ENCODE results near the gene CERS4.
"Not testable (repeated sequence)": the region's sequence is repeated elsewhere in the genome, so short reads cannot be mapped to it uniquely, and the experiment has no call there.

CERS4 gene

GRCh38 chr19:8241646-8242045 is 32.5 kb downstream of the CERS4 start:
- DNase-seq (ENCODE audit: low read depth in 1 of 2, low spot score in 1 of 2): no peak

- no peak for DNase-seq (ENCODE audit: low read depth in 1 of 2, low spot score in 1 of 2)
Observed at GRCh38 chr19:8242211-8242821, 33.1 kb downstream of the CERS4 start.

GRCh38 chr19:8243146-8243545 is 34.0 kb downstream of the CERS4 start:
- no peak for DNase-seq (ENCODE audit: low read depth in 1 of 2, low spot score in 1 of 2)

DNA sequence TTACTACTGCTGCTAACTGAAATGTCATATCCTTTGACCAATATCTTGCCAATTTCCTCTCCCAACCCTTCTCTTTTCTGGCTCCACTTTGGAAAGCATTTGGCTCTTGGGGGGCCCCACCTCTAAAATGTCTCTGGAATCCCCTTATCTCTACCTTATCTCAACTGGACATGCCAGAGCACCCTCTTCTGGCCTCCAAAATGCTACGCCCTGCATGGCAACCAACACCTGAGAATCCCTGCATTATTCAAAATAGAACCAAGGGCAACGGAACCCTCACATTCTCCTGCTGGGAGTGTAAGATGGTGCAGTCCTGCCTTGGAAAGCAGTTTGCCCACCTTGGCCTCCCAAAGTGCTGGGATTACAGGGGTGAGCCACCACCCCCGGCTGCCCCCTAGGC is 35.3 kb downstream of the CERS4 start:
- DNase-seq (ENCODE audit: low read depth in 1 of 2, low spot score in 1 of 2): no peak

DNA sequence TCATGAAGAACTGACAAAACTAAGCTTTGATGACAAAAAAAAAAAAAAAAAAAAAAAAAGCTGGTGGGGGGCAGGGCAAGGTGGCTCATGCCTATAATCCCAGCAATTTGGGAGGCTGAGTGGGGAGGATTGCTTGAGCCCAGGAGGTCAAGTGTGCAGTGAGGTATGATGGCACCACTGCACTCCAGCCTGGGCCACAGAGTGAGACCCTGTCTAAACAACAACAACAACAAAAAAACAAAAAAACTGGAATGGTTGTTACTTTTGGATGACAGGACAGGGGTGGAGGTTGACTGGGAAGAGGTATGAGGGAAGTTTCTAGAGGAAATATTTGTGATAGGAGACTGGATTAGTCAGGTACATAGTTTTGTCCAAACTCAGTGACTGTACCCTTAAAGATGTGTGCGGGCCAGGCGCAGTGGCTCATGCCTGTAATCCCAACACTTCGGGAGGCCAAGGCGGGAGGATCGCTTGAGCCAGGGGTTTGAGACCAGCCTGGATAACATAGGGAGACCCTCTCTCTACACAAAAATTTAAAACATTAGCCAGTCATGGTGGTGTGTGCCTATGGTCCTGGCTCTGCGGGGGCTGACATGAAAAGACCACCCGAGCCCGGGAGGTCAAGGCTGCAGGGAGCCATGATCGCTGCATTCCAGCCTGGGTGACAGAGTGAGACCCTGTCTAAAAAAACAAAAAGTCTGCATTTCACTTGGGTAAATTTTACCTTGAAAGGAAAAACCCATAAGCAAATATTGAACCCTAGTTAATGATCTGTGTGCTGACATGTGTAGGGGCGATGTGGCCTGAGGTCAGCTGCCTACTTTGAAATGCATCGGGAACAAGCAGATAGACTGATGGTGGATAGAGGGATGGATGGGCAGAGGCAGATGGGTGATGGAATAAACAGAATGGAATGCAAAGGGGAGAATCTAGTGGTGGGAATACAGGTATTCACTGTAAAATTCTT is 37.0 kb downstream of the CERS4 start:
- DNase-seq (ENCODE audit: low read depth in 1 of 2, low spot score in 1 of 2): no peak

GRCh38 chr19:8247129-8247890 is 38.1 kb downstream of the CERS4 start:
- not testable (repeated sequence) for DNase-seq (ENCODE audit: low read depth in 1 of 2, low spot score in 1 of 2)

DNA sequence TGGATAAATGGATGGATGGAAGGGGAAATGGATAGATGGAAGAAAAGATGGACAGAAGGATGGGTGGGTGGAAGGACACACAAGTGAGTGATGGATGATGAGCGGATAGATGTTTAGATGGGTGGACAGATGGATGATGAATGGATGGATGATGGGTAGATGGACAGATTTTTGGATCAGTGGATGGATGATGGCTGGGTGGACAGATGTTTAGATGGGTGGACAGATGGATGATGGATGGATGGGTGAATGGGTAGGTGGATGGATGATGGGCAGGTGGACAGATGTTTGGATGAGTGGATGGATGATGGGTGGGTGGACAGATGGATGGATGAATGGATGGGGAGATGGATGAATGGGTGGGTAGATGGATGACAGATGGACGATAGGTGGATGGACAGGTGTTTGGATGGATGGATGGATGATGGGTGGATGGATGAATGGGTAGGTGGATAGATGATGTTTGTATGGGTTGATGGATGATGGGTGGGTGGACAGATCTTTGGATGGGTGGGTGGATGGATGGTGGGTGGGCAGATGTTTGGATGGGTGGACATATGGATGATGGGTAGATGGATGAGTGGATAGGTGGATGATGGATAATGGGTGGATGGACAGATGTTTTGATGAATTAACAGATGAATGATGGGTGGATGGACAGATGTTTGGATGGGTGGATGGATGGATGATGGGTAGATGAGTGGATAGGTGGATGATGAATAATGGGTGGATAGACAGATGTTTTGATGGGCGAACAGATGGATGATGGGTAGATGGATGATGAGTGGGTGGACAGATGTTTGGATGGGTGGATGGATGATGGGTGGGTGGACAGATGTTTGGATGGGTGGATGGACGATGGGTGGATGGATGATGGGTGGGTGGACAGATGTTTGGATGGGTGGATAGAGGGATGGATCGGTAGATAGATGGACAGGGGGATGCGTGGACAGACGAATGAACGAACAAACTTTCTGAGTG is 39.5 kb downstream of the CERS4 start:
- DNase-seq (ENCODE audit: low read depth in 1 of 2, low spot score in 1 of 2): no peak

DNA sequence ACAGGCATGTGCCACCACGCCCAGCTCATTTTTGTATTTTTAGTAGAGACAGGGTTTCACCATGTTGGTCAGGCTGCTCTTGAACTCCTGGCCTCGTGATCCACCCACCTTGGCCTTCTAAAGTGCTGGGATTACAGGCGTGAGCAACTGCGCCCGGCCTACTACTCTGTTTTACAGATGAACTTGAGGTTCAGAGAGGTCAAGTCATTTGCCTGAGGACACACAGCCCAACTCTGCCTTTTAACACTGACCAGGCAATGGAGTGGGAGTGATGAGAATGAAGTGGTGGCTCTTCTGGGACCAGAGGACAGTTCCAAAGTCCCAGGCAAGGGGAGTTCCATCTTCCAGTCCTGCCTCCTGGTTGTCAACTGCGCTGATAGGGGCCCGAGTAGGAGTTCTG is 41.4 kb downstream of the CERS4 start:
- DNase-seq (ENCODE audit: low read depth in 1 of 2, low spot score in 1 of 2): no peak

DNA sequence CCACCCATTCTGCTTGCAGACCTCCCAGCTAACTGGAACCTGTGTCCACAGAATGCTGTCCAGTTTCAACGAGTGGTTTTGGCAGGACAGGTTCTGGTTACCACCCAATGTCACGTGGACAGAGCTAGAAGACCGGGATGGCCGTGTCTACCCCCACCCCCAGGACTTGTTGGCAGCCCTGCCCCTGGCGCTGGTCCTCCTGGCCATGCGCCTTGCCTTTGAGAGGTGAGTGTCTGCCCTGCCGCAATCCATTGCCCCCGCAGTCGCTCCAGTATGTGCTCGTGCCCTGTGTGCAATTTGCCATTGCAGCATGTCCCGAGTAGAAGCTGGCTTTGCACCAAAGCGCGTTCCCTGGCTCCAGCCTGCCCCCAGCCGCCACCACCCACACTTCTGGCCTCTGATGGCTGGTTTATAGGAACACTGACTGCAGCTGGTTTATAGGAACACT is 41.9 kb downstream of the CERS4 start:
- DNase-seq (ENCODE audit: low read depth in 1 of 2, low spot score in 1 of 2): no peak

DNA sequence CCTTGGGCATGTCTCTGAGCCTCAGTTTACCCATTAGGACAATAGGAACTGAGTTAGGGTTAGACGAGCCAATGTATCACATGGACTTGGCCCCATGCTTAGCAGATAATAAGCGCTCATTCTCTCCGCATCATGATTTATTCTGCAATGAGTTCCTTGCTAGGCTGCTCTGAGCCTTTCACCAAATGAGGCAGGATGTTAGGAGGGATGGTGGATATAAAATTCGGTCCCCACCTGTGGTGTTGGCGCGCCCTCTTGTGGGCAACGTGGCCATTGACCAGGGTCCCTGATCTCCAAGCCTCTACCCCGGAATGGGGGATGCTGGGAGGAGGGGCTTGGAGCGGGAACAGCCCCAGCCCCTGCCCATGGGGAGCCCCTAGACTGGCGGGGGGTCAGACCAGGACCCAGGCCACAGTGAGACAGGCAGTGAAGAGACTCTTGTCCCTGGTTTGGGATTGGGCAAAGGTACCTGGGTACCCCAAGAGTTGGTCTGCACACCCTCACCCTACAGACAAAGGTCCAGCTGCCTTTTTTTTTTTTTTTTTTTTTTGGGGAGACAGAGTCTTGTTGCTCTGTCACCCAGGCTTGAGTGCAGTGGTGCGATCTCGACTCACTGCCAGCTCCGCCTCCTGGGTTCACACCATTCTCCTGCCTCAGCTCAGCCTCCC is 43.9 kb downstream of the CERS4 start:
- DNase-seq (ENCODE audit: low read depth in 1 of 2, low spot score in 1 of 2): peak; percentile 70 to 76

DNA sequence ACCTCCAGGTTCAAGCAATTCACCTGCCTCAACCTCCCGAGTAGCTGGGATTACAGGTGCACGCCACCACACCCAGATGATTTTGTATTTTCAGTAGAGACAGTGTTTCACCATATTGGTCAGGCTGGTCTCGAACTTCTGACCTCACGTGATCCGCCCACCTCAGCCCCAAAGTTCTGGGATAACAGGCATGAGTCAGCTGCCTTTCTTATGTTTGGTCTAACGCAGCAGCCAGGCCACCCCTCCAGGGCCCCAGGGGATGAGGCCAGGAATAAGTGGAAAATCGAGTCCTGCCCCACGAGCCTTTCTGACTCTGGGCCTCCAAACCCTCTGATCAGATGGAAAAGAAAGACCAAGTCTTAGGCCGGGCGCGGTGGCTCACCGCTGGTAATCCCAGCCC is 44.5 kb downstream of the CERS4 start:
- no peak for DNase-seq (ENCODE audit: low read depth in 1 of 2, low spot score in 1 of 2)

DNA sequence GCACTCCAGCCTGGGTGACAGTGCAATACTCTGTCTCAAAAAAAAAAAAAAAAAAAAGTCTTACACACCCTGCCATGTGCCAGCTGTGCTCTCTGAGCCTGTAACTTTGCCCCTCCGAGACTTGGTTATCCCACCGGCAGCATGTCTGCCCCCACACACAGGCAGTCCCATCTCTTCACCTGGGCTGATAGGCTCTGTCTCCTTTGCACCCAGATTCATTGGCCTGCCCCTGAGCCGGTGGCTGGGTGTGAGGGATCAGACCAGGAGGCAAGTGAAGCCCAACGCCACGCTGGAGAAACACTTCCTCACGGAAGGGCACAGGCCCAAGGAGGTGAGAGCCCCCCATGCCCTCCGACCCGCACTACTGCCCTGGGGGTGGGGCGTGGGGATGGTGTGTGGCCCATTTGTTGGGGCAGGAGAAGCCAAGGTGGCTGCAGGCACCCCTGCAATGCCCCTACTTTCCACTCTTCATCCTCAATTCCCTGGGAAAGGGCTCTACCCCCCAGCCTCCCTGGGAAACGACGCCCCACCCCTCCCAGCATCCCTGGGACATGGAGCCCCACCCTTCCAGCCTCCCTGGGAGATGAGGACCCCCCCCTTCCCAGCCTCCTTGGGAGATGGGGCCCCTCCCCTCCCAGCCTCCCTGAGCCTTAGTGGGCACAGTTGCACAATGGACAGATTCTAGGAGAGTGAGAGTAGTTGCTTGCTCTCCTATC is 45.3 kb downstream of the CERS4 start:
- DNase-seq (ENCODE audit: low read depth in 1 of 2, low spot score in 1 of 2): no peak

- no peak for DNase-seq (ENCODE audit: low read depth in 1 of 2, low spot score in 1 of 2)
Observed at GRCh38 chr19:8255426-8256125, 46.4 kb downstream of the CERS4 start.

- DNase-seq (ENCODE audit: low read depth in 1 of 2, low spot score in 1 of 2): no peak
Observed at GRCh38 chr19:8256276-8257051, 47.3 kb downstream of the CERS4 start.

- no peak for DNase-seq (ENCODE audit: low read depth in 1 of 2, low spot score in 1 of 2)
Observed at GRCh38 chr19:8257052-8257443, 47.9 kb downstream of the CERS4 start.

DNA sequence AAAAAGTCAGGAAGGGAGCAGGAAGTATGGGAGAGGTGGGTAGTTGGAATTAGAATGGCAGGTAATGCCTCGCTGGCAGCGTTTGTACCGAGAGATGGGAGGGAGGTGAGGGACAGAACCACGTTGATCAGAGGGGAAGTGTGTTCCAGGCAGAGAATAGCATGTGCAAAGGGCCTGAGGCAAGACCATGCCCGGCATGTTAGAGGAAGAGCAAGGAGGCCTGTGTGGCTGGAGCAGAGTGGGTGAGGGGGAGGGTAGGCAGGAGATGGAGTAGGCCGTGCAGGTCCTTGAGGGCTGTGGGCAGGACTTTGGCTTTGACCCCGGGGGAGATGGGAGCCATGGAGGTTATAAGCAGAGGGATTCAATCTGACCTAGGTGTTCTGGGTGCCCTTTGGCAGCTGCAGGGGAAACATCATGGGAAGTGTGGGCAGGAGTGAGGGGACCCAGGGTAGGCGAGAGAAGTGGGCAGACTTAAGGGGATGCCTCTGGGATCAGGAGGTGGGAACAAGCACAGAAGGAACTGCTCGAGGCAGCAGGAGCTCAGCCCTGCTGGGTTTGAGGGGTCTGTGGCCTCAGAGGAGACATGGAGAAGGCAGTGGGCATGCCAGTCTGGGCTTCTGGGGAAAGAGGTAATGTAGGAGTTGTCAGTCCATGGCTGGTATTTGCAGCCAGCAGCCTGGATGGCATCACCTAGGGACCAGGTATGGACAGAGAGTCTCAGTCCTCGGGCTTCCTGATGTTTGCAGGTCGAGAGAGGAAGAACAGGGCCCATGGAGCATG is 50.2 kb downstream of the CERS4 start:
- DNase-seq (ENCODE audit: low read depth in 1 of 2, low spot score in 1 of 2): no peak

DNA sequence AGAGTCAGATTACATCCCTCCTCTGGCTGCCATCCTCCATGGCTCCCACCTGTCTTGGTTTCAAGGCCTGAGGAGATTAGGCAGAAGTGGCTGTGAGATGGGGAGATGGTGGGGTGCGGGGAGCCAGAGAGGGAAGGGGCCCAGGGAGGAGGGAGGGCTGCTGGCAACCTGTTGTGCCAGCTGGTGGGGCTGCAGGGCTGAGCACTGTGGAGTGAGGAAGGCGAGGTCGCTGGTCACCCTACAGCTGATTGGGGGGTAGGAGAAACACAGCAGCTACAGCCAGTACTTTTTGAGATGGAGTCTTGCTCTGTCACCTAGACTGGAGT is 50.7 kb downstream of the CERS4 start:
- no peak for DNase-seq (ENCODE audit: low read depth in 1 of 2, low spot score in 1 of 2)
